Measurements from ENCODE around the gene TLL2. TPM values are rescaled to one million over a fixed set of nuclear protein-coding genes. Genes with fewer than 3 reads are reported as not detected.

TLL2 gene
- total RNA-seq, 1 experiment from 2014 or later, result 0.18 TPM

DNA sequence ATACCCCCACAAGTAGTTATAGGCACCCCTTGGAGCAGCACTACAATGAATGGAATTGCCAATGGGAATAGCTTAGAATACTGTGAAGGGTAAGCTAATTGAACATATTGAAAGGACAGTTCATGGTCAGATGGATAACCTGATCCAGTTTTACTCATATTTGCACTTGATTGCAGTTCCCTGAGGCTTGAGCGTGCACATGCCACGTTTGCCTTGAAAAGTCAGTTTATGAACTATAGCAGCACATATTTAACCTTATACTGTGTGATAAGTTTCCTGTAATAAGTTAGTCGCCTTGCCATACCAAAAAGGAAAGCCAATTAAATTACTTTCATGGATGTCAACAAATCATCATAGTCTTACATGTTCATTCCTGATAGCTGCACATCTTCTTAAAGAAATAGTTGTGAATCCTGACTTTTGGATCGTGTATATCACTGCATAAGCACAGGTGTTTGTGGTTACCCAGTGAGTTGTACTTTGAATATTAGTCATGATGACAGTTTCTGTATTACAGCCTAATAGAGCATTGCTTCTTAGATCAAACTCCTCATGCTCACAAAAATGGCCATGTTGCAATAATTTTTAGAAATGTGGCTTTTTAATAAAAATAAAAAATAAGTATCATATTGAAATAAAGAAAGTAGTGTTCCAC lies 187.9 kb downstream of the TLL2 start:
- no peak for ATAC-seq
- Histone ChIP-seq H3K9ac (ENCODE audit: low read length) (no peak overlapping the region), H2AFZ (ENCODE audit: low read length) (no peak overlapping the region), H3K9me3 (ENCODE audit: low read length) (no peaks in the 10 kb centered on the region), H3K9me2 (replicated peaks; ENCODE audit: low read length) (no peaks in the 10 kb centered on the region), H4K20me1 (ENCODE audit: low read length) (no peaks in the 10 kb centered on the region), H3K4me1 (ENCODE audit: insufficient read depth, low read length) (no peaks in the 10 kb centered on the region), H3K27me3 (ENCODE audit: low read length) (peaks cover 77% of the 10 kb centered on the region), H3K79me2 (ENCODE audit: low read length) (no peaks in the 10 kb centered on the region), H3K4me3 (ENCODE audit: low read length) (no peak overlapping the region), H3F3A (ENCODE audit: low read length, unreplicated experiment) (no peaks in the 10 kb centered on the region), H3K4me2 (ENCODE audit: low read length) (no peak overlapping the region), H3K27ac (ENCODE audit: low read length) (no peak overlapping the region), H3K36me3 (ENCODE audit: low read depth, low read length) (no peaks in the 10 kb centered on the region)
- intact Hi-C loops (cut with micrococcal nuclease), result no loop called here
- BruUV-seq (replicated peaks), result no TSS peak
- POLR2A ChIA-PET (ENCODE audit: unreplicated experiment), result no interaction called here
- no peak for DNase-seq
- CTCF ChIA-PET, result no interaction called here
- TF ChIP-seq, protein P1, sequence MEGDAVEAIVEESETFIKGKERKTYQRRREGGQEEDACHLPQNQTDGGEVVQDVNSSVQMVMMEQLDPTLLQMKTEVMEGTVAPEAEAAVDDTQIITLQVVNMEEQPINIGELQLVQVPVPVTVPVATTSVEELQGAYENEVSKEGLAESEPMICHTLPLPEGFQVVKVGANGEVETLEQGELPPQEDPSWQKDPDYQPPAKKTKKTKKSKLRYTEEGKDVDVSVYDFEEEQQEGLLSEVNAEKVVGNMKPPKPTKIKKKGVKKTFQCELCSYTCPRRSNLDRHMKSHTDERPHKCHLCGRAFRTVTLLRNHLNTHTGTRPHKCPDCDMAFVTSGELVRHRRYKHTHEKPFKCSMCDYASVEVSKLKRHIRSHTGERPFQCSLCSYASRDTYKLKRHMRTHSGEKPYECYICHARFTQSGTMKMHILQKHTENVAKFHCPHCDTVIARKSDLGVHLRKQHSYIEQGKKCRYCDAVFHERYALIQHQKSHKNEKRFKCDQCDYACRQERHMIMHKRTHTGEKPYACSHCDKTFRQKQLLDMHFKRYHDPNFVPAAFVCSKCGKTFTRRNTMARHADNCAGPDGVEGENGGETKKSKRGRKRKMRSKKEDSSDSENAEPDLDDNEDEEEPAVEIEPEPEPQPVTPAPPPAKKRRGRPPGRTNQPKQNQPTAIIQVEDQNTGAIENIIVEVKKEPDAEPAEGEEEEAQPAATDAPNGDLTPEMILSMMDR (conservative IDR thresholded peaks at IDR 0.05; ENCODE audit: low read depth, low read length), result no peak
- no peak for TF ChIP-seq EZH2phosphoT487 (IDR thresholded peaks at IDR 0.05; ENCODE audit: borderline replicate concordance, low read length)
- no peak for TF ChIP-seq EZH2 (IDR thresholded peaks at IDR 0.05; ENCODE audit: low read length, unreplicated experiment)

DNA sequence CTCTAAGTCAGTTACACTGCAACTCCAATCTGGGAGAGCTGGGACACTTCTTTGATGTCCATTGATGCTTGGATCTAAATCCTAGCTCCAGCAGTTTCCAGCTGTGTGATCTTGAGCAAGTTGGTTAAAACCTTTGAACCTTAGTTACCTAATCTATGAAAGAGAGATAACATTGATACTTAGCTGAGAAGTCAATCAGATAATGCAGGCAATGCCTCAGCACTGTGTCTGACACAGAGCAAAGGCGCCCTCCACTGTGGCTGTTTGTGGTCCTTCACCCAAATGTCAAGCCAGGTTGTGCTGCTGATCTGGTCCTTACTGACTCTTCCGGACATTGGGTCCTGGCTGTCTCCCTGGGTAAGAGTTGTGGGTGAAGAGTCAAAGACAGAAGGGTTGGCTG lies 189.3 kb downstream of the TLL2 start:
- H3K9me2 ChIP-seq (replicated peaks; ENCODE audit: low read length), result no peaks in the 10 kb centered on the region
- DNase-seq (no peak), ATAC-seq (no peak)
- H3K4me1 ChIP-seq (ENCODE audit: insufficient read depth, low read length), result no peaks in the 10 kb centered on the region
- no peaks in the 10 kb centered on the region for H3K36me3 ChIP-seq (ENCODE audit: low read depth, low read length)
- H3K27me3 ChIP-seq (ENCODE audit: low read length), result peaks cover 82% of the 10 kb centered on the region
- ChIA-PET POLR2A (ENCODE audit: unreplicated experiment) (no interaction called here), CTCF (no interaction called here)
- no peak overlapping the region for H3K27ac ChIP-seq (ENCODE audit: low read length)
- no TSS peak for BruUV-seq (replicated peaks)
- no peak overlapping the region for H3K9ac ChIP-seq (ENCODE audit: low read length)
- TF ChIP-seq EZH2phosphoT487 (IDR thresholded peaks at IDR 0.05; ENCODE audit: borderline replicate concordance, low read length) (no peak), EZH2 (IDR thresholded peaks at IDR 0.05; ENCODE audit: low read length, unreplicated experiment) (no peak)
- TF ChIP-seq, protein P1 (conservative IDR thresholded peaks at IDR 0.05; ENCODE audit: low read depth, low read length), result no peak
- H3K9me3 ChIP-seq (ENCODE audit: low read length), result no peaks in the 10 kb centered on the region
- no peak overlapping the region for H2AFZ ChIP-seq (ENCODE audit: low read length)
- H4K20me1 ChIP-seq (ENCODE audit: low read length), result no peaks in the 10 kb centered on the region
- H3K79me2 ChIP-seq (ENCODE audit: low read length), result no peaks in the 10 kb centered on the region
- H3F3A ChIP-seq (ENCODE audit: low read length, unreplicated experiment), result no peaks in the 10 kb centered on the region
- H3K4me2 ChIP-seq (ENCODE audit: low read length), result no peak overlapping the region
- no peak overlapping the region for H3K4me3 ChIP-seq (ENCODE audit: low read length)
- intact Hi-C loops (cut with micrococcal nuclease), result no loop called here

DNA sequence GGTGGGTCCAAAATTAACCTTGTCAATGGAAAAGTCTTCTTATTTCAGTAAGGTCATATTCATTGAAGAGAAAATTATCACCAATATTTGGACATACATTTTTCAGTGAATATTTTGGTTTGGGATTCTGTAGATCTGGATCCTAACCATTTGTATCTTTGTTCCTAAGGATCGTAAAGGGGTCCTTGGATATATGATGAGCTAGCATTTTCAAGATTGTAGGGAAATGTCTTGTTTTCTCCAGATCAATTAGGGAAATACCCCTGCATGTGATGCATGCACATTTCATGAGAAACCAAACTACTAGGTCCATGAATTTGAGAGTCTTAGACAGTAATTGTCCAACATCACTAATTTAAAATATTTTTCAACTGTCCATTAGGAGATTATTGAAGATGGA lies 191.5 kb downstream of the TLL2 start:
- no peaks in the 10 kb centered on the region for H3K9me3 ChIP-seq (ENCODE audit: low read length)
- H3F3A ChIP-seq (ENCODE audit: low read length, unreplicated experiment), result no peaks in the 10 kb centered on the region
- H3K4me2 ChIP-seq (ENCODE audit: low read length), result no peak overlapping the region
- H3K4me1 ChIP-seq (ENCODE audit: insufficient read depth, low read length), result no peaks in the 10 kb centered on the region
- peaks cover 83% of the 10 kb centered on the region for H3K27me3 ChIP-seq (ENCODE audit: low read length)
- TF ChIP-seq EZH2phosphoT487 (IDR thresholded peaks at IDR 0.05; ENCODE audit: borderline replicate concordance, low read length) (no peak), EZH2 (IDR thresholded peaks at IDR 0.05; ENCODE audit: low read length, unreplicated experiment) (no peak)
- H3K4me3 ChIP-seq (ENCODE audit: low read length), result no peak overlapping the region
- CTCF ChIA-PET, result no interaction called here
- H3K9me2 ChIP-seq (replicated peaks; ENCODE audit: low read length), result no peaks in the 10 kb centered on the region
- no TSS peak for BruUV-seq (replicated peaks)
- POLR2A ChIA-PET (ENCODE audit: unreplicated experiment), result no interaction called here
- intact Hi-C loops (cut with micrococcal nuclease), result no loop called here
- DNase-seq, result no peak
- no peak for ATAC-seq
- no peaks in the 10 kb centered on the region for H3K79me2 ChIP-seq (ENCODE audit: low read length)
- no peak overlapping the region for H3K27ac ChIP-seq (ENCODE audit: low read length)
- no peaks in the 10 kb centered on the region for H3K36me3 ChIP-seq (ENCODE audit: low read depth, low read length)
- no peak overlapping the region for H2AFZ ChIP-seq (ENCODE audit: low read length)
- no peaks in the 10 kb centered on the region for H4K20me1 ChIP-seq (ENCODE audit: low read length)
- no peak overlapping the region for H3K9ac ChIP-seq (ENCODE audit: low read length)
